ENCODE results near the gene RPS6KA4.

- peak in 2 of 5 experiments; percentile 49 to 63 for TF ChIP-seq CTCF (IDR thresholded peaks at IDR 0.05)
- TF ChIP-seq POLR2A (IDR thresholded peaks at IDR 0.05) = peak; percentile 71 to 80
Observed at GRCh38 chr11:64358907-64359711, at the start of gene RPS6KA4.

Data from tibial nerve (tissue), 3 donors.